Stimulated activated CD4-positive, alpha-beta T cell treated with anti-CD3 and anti-CD28 coated beads, TNF-alpha, amount 100 ng/mL, for 4 hours (primary cell): ENCODE measurements around the gene PRDM11.

Source experiments
- DNase-seq, 3 experiments: peaks; one replicate each; pipeline ENCODE4 v3.0.0-alpha.2; 2020; ENCODE audit warnings: low read depth in 3 of 3

The PRDM11 gene

DNA sequence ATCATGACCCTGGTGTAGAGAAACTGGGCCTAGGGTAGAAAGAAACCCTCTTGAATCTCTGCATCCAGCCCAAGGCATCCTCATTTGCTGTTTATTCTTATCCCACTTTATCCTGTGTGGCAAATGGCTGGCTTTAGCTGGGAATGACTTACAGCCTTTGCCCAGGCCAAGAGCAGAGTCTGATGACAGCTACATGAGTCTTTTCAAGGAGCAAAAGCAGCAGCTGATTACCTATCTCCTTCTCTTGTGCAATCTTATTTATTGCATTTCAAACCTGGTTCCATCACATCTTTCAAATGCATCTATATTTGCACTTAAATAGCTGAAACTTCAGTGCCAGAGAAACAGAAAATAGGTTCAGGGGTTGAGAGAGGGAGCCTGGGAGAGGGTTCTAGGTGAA lies 113.6 kb downstream of the PRDM11 start:
- no peak for DNase-seq

- DNase-seq = no peak
Measured at GRCh38 chr11:45262900-45263299, 116.5 kb downstream of the PRDM11 start.

- no peak for DNase-seq
Measured at GRCh38 chr11:45263773-45264172, 117.3 kb downstream of the PRDM11 start.

GRCh38 chr11:45264839-45265515 lies 118.5 kb downstream of the PRDM11 start:
- DNase-seq = no peak

DNA sequence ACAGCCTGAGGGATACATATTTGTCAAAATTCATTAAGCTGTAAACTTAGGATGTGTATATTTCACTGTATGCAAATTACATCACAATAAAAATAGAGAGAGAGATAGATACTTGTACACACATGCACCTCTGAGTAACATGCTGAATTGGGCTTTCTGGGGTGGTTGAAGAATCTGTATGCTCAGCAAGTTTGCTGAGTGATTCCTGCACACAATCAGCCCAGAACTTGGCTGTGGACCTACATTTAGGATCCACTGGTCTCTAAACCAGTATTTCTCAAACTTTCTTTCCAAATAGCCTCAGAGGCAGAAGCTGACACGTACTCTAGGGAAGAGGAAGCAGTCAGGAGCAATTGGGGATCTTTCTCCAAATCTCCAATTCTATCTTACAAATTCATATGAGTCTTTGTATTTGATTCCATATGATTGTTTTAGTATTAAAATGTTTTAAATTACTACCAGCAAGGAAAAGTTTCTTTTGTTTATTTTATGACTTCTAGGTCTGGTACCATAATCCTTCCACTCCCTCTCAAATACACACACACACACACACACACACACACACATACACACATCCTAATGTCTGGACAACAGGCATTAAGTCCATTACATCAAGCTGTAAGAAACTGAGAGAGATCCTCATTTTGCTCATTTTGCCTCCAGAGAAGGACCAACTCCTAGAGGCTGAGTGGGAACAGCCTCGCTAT lies 119.7 kb downstream of the PRDM11 start:
- no peak for DNase-seq

GRCh38 chr11:45266676-45267020 lies 120.2 kb downstream of the PRDM11 start:
- no peak for DNase-seq

DNA sequence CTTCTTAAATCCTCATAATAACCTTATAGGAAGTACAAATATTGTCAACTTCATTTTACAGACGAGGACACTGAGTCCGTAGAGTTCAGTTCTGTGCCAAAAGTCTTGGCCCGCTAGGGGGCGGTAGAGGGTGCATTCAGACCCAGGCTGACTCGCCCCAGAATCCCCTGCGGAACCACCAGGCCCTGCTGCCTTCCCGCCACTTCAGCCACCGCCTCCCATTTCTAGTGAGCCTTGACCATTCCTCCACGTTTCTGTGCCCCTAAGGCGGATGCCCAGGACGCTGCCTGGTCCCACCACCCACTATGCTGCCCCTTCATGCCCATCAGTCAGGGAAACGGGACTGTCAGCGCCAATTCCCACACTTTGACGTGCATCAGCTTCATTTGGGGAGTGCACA lies 120.6 kb downstream of the PRDM11 start:
- DNase-seq = no peak

DNA sequence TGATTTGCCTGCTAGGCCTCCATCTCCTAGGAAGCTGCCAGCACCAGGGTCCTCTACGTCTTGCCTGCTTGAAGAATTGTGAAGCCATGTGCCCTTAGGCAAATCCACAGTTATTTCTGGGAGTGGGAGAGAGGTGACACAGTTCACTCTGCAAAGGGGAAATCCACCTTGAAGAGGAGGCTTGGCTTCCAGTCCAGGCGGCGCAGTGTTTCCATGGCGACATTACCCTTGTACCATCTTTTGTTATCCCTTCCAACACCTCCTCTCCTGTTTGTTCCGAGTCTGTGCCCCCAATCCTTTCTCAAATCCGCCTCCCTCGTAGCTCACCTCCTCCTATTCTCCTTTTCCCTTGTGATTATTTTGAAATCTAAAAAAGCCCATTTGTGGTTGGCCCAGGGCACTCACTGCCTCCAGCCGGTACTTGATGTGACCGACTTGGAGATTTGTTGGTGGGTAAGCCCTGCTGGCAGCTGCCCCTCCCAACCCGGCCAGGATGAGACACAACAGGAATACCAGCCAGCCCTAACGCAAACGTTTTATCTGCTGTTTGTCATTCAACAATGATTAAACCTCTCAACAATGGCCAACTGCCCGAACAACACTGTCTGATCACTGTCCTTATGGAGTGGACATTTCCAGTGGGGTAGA lies 121.3 kb downstream of the PRDM11 start:
- DNase-seq = no peak

DNA sequence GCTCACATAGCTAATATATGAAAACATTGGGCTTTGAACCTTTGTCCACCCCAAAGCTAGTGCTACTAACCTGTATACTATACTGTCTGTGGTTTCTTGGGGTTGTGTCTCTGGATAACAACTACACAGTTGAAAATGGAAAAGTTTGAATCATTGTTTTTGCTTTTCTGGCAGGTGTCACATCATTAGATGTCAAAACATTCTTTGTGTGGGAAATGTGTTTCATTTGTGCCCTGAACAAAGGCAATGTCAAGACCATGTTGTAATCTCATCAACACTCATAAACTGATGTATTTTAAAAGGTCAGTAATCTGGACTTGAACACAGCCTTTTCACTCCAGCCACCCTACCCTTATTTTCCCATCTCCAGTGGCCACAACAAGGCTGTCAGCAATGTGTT lies 123.2 kb downstream of the PRDM11 start:
- no peak for DNase-seq

GRCh38 chr11:45270946-45271716 lies 124.7 kb downstream of the PRDM11 start:
- DNase-seq = no peak

DNA sequence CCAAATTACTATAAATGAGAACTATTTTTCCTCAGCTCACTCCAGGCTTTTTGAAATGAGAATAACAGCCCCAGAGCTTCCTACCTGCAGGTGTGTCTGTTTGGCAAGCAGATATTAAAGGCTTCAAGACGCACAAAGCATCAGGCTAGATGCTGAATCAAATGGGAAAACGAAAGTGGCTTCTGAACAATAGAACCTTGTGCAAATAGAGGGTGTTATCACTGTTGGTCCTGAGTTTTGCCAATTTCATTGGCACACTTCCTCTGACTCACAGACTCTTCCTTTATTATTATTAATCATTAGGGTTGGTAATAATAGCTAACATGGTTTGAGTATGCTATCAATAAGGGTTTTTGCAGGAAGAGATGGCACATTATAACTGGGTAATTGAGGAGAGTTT lies 126.3 kb downstream of the PRDM11 start:
- no peak for DNase-seq

GRCh38 chr11:45273509-45273908 lies 127.1 kb downstream of the PRDM11 start:
- DNase-seq = no peak

DNA sequence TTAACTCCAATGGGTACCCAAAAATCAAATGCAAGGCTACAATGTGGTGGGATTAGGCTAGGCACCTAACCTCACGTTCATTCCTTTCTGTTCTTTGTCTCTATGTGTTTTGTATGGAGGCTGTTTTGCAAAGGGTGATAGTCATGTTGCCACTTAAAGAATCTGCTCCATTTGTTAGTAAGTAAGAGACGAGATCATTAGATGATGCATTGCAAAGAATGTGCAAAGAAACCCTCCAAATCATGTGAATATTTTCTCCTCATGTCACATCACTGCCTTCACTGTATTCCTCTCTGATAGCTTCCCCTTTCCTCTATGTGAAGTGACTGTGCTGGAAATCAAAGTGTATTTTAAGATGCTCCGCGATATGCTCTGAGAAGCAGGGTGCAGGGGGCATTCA lies 127.8 kb downstream of the PRDM11 start:
- no peak for DNase-seq

GRCh38 chr11:45275828-45276227 lies 129.4 kb downstream of the PRDM11 start:
- DNase-seq = no peak

DNA sequence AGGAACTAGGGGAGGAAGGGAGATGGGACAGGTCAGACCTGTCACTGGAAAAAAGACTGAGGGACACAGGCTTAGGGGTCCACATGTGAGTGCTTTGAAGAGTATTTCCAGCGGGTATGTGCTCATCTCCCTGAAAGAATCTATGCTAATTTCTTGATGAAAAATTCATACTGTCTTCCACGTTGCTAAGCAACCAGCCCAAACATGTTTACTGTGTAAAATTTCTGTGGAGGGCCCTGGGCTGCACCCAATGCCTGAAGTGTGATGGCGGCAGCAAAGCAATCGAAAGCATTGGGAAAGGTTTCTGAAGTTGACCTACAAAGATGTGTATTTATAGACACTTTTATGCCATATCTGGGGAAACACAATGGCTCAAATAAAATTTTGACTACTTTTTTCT lies 132.3 kb downstream of the PRDM11 start:
- no peak for DNase-seq

DNA sequence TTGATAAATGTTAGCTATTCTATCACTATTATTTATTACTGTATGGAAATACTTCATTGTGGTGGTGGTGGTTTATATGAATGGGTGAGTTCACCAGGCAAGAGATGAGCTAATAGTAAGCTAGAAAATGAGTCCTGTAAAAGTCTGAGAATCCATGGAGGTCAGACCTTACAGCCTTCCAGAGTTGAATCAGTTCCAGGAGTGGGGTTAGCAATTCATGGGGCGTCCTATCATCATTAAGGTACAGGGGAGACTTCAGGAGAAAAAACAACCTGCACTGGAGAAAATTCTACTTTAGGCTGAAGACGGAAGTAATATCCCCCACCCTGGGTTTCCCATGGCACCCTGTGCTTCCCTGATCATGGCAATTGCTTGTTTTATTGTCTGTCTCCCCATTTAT lies 133.2 kb downstream of the PRDM11 start:
- no peak for DNase-seq

DNA sequence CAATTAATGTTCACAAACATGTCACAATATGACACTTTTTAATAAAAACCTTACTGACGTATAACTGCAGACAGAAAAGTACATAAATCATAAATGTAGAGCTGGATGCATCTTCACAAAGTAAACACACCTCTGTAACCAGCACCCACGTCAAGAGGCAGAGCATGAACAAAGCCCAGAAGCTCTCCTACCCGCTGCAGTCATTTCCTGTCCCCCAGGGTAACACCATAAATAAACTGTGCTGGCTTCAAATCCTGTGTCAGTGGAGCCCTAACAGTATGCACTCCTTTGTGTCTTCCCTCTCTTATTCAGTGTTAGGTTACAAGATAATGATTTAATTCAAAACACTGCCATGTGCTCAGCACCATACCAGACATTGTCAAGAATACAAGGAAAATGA lies 134.0 kb downstream of the PRDM11 start:
- DNase-seq = no peak

- DNase-seq = no peak
Measured at GRCh38 chr11:45282081-45282480, 135.6 kb downstream of the PRDM11 start.
